Measurements from ENCODE around the gene SLTM.

DNA sequence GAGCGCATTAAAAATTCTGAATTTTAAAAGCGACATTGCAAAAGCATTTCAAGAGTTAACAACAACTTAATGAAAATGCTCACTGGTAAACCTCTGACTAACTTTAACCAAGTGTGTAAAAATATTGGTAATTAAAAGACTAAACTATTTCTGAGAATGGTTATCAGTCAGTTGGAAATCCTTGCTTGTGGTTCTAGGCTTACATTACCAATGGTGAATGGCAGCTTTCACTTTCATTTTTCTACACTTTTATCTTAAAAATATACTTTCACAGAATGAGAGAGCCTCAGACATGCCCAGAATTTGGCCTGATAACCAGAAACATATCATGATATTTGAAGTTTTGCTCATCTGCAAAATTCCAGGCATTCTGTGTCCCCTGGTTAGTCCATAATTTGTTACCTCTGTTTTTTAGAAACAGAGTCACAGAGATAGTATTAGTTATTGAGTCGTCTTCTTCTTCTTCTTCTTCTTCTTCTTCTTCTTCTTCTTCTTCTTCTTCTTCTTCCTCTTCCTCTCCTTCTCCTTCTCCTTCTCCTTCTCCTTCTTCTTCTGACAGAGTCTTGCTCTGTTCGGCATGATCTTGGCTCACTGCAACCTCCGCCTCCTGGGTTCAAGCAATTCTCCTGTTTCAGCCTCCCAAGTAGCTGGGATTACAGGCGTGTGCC lies 48.5 kb upstream of the SLTM start:
- TF ChIP-seq, protein P1, sequence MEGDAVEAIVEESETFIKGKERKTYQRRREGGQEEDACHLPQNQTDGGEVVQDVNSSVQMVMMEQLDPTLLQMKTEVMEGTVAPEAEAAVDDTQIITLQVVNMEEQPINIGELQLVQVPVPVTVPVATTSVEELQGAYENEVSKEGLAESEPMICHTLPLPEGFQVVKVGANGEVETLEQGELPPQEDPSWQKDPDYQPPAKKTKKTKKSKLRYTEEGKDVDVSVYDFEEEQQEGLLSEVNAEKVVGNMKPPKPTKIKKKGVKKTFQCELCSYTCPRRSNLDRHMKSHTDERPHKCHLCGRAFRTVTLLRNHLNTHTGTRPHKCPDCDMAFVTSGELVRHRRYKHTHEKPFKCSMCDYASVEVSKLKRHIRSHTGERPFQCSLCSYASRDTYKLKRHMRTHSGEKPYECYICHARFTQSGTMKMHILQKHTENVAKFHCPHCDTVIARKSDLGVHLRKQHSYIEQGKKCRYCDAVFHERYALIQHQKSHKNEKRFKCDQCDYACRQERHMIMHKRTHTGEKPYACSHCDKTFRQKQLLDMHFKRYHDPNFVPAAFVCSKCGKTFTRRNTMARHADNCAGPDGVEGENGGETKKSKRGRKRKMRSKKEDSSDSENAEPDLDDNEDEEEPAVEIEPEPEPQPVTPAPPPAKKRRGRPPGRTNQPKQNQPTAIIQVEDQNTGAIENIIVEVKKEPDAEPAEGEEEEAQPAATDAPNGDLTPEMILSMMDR (IDR thresholded peaks at IDR 0.05) = no peak
- TF ChIP-seq POLR2A (IDR thresholded peaks at IDR 0.05) (no peak), POLR2AphosphoS5 (IDR thresholded peaks at IDR 0.05) (no peak)
